ENCODE data around the gene LILRB5. TPM values are rescaled to one million over a fixed set of nuclear protein-coding genes. Genes with fewer than 3 reads are reported as not detected.

Gene LILRB5
- total RNA-seq, 1 experiment from 2014 or later: not detected

DNA sequence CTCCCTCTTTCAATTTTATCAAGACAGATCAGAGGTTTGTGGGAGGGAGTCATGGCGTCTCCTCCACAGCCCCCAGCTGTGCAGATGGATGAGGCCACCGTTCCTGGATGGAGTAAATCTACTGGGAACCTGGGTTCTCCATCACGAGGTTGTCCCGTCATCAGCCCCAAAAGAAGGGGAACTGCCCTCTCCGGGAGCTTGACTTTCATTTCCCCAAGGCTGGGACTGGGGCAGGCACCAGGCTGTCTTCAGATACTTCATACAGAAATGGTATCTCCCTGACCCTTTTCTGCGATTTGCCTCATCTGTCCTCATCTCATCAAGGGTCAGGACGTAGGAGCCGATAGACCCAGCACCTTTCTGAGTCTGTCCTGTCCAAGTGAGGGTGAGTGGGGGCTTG, 14.0 kb upstream of the LILRB5 start:
- no peaks in the 10 kb centered on the region; the same call in 1 of the 2 replicates for H3K27me3 ChIP-seq (replicated peaks; ENCODE audit: control insufficient read depth, insufficient read depth, low read length)
- no peaks in the 10 kb centered on the region for H3K9me3 Mint-ChIP-seq (ENCODE audit: unreplicated experiment)
- TF ChIP-seq, protein P1, sequence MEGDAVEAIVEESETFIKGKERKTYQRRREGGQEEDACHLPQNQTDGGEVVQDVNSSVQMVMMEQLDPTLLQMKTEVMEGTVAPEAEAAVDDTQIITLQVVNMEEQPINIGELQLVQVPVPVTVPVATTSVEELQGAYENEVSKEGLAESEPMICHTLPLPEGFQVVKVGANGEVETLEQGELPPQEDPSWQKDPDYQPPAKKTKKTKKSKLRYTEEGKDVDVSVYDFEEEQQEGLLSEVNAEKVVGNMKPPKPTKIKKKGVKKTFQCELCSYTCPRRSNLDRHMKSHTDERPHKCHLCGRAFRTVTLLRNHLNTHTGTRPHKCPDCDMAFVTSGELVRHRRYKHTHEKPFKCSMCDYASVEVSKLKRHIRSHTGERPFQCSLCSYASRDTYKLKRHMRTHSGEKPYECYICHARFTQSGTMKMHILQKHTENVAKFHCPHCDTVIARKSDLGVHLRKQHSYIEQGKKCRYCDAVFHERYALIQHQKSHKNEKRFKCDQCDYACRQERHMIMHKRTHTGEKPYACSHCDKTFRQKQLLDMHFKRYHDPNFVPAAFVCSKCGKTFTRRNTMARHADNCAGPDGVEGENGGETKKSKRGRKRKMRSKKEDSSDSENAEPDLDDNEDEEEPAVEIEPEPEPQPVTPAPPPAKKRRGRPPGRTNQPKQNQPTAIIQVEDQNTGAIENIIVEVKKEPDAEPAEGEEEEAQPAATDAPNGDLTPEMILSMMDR (IDR thresholded peaks at IDR 0.05; ENCODE audit: insufficient read depth in 1 of 2, low read depth in 1 of 2, low read length in 1 of 2, severe bottlenecking in 1 of 2, unreplicated experiment in 1 of 2): no peak
- H3K4me3 Mint-ChIP-seq (ENCODE audit: unreplicated experiment): no peak overlapping the region
- intact Hi-C loops (cut with micrococcal nuclease; ENCODE audit: unreplicated experiment): no loop called here
- H3K4me3 ChIP-seq (ENCODE audit: low read depth, low read length): no peak overlapping the region
- peaks cover 30% of the 10 kb centered on the region for H3K27me3 Mint-ChIP-seq (ENCODE audit: insufficient read depth, unreplicated experiment)
- no peaks in the 10 kb centered on the region for H3K36me3 Mint-ChIP-seq (ENCODE audit: insufficient read depth, unreplicated experiment)
- H3K9me3 ChIP-seq: no peaks in the 10 kb centered on the region
- no peaks in the 10 kb centered on the region for H3K36me3 ChIP-seq (ENCODE audit: control insufficient read depth, insufficient read depth, low read length)
- BruUV-seq (replicated peaks): no TSS peak
- no peak for DNase-seq
- no peaks in the 10 kb centered on the region for H3K4me1 Mint-ChIP-seq (ENCODE audit: low read depth, unreplicated experiment)
- ChIA-PET POLR2A (no interaction called here), CTCF (no interaction called here)
- no peaks in the 10 kb centered on the region for H3K4me1 ChIP-seq
- H3K27ac Mint-ChIP-seq (ENCODE audit: unreplicated experiment): no peak overlapping the region

DNA sequence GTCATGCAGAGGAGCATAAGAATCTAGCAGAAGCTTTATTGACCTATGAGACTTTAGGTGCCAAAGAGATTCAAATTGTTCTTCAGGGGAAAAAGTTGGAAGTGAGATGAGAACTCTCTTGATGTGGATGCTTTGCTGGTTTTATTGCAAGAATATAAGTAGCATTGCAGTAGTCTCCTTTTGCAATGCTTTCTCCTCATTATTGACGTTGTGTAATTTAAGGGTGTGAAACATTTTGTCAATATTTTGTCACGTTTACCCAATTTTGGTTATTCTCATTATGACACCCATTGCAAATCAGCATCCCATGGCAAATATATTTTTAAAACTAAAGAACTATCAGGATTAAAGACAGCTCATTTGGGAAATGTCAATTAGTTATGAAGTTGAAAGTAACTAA, 11.9 kb upstream of the LILRB5 start:
- Mint-ChIP-seq H3K4me3 (ENCODE audit: unreplicated experiment) (no peak overlapping the region), H3K27ac (ENCODE audit: unreplicated experiment) (no peak overlapping the region), H3K27me3 (ENCODE audit: insufficient read depth, unreplicated experiment) (peaks cover 32% of the 10 kb centered on the region), H3K4me1 (ENCODE audit: low read depth, unreplicated experiment) (no peaks in the 10 kb centered on the region), H3K9me3 (ENCODE audit: unreplicated experiment) (no peaks in the 10 kb centered on the region), H3K36me3 (ENCODE audit: insufficient read depth, unreplicated experiment) (no peaks in the 10 kb centered on the region)
- no peaks in the 10 kb centered on the region for H3K36me3 ChIP-seq (ENCODE audit: control insufficient read depth, insufficient read depth, low read length)
- BruUV-seq (replicated peaks): no TSS peak
- ChIA-PET POLR2A (no interaction called here), CTCF (no interaction called here)
- H3K4me3 ChIP-seq (ENCODE audit: low read depth, low read length): no peak overlapping the region
- intact Hi-C loops (cut with micrococcal nuclease; ENCODE audit: unreplicated experiment): no loop called here
- H3K27me3 ChIP-seq (replicated peaks; ENCODE audit: control insufficient read depth, insufficient read depth, low read length): no peaks in the 10 kb centered on the region; the same call in 1 of the 2 replicates
- TF ChIP-seq, protein P1 (IDR thresholded peaks at IDR 0.05; ENCODE audit: insufficient read depth in 1 of 2, low read depth in 1 of 2, low read length in 1 of 2, severe bottlenecking in 1 of 2, unreplicated experiment in 1 of 2): no peak
- no peaks in the 10 kb centered on the region for H3K4me1 ChIP-seq
- DNase-seq: no peak
- no peaks in the 10 kb centered on the region for H3K9me3 ChIP-seq

DNA sequence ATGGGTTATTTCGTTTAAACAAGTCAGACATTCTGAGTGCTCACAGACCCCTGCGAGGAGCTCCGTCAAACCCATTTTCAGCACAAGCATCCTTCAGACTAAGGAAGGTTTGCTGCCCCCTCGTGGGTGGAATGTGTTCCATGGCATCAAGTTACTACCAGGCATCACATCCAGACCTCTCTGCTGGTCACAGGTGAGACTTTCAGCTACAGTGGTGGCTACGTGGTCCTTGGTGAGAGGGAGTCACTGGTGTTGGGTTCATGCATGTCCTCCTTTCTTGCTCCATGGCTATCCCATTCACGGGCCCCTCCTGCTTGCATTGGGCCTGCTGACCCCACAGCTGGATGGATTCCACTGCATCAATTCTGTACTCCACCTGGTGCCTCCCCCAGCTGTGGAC, 9.1 kb upstream of the LILRB5 start:
- BruUV-seq (replicated peaks): no TSS peak

More for the DNA sequence above, 9.1 kb upstream of the LILRB5 start:
- Mint-ChIP-seq H3K27me3 (ENCODE audit: insufficient read depth, unreplicated experiment) (peaks cover 18% of the 10 kb centered on the region), H3K27ac (ENCODE audit: unreplicated experiment) (no peak overlapping the region), H3K4me1 (ENCODE audit: low read depth, unreplicated experiment) (no peaks in the 10 kb centered on the region), H3K9me3 (ENCODE audit: unreplicated experiment) (no peaks in the 10 kb centered on the region), H3K36me3 (ENCODE audit: insufficient read depth, unreplicated experiment) (no peaks in the 10 kb centered on the region), H3K4me3 (ENCODE audit: unreplicated experiment) (no peak overlapping the region)
- Histone ChIP-seq H3K4me3 (ENCODE audit: low read depth, low read length) (no peak overlapping the region), H3K4me1 (no peaks in the 10 kb centered on the region), H3K27me3 (replicated peaks; ENCODE audit: control insufficient read depth, insufficient read depth, low read length) (no peaks in the 10 kb centered on the region; the same call in 1 of the 2 replicates), H3K9me3 (no peaks in the 10 kb centered on the region), H3K36me3 (ENCODE audit: control insufficient read depth, insufficient read depth, low read length) (no peaks in the 10 kb centered on the region)
- TF ChIP-seq, protein P1 (IDR thresholded peaks at IDR 0.05; ENCODE audit: insufficient read depth in 1 of 2, low read depth in 1 of 2, low read length in 1 of 2, severe bottlenecking in 1 of 2, unreplicated experiment in 1 of 2): peak; percentile 76 to 90
- POLR2A ChIA-PET: interaction anchor here (0.6 kb wide), 1 partner anchor 240 kb away, joined by 3 read pairs; no protein-coding TSS in a partner anchor
- DNase-seq: peak; percentile 87 to 89
- CTCF ChIA-PET: interaction anchor here (0.6 to 2.0 kb wide), 9 partner anchors 13 to 151 kb away, joined by 3 to 21 read pairs (median 4); partner anchors contain the start of genes CNOT3, MBOAT7, PRPF31 and TFPT
- intact Hi-C loops (cut with micrococcal nuclease; ENCODE audit: unreplicated experiment): loop anchor here (1.0 kb wide), 1 partner anchor 98 kb away; no protein-coding TSS in a partner anchor
